K562 (cell line): ENCODE results near the gene KIF6. TPM values are rescaled to one million over a fixed set of nuclear protein-coding genes. Genes with fewer than 3 reads are reported as not detected.

ENCODE experiments used
- ATAC-seq: fragments of 200-7000 bp; cut with Tn5 transposase; 3 replicates; pipeline ENCODE4 v1.9.1; 2020; ENCODE audit warnings: moderate library complexity
- BruUV-seq: library from RNA; stranded (reverse); fragments of 400-500 nt; replicated peaks from 2 replicates; lab custom pipeline; 2021; lab: Mats Ljungman, UMichigan
- CTCF ChIA-PET: fragments of 300-600 bp; formaldehyde crosslinking; extraction: SDS; loops from one replicate; lab custom pipeline; 2021; ENCODE audit warnings: low intra/inter-chr PET ratio; lab: Yijun Ruan, JAX
- POLR2A ChIA-PET: fragments of 300-600, 350-650 bp; sonication (Branson Sonifier 250); formaldehyde crosslinking; extraction: SDS; loops from one replicate; lab custom pipeline; 2021; ENCODE audit warnings: antibody characterized with exemption, inconsistent platforms; lab: Yijun Ruan, JAX
- DNase-seq, 4 experiments: peaks; one replicate each; pipeline versions ENCODE4 v3.0.0 to v3.0.0-alpha.2; 2011 to 2018; ENCODE audit warnings: low spot score in 3 of 4, mixed read lengths in 3 of 4; ENCODE audit errors: extremely low read depth in 1 of 4
- FAIRE-seq: peaks from 2 replicates; lab custom pipeline; 2011; peaks lifted over from hg19 to GRCh38; lab: Jason Lieb, UNC
- H2AFZ ChIP-seq: 2 replicates; pipeline ENCODE4 v1.6.0; 2011; ENCODE audit warnings: low read depth, low read length, control low read depth, inconsistent platforms
- H3K27ac ChIP-seq: fragments of 200-600 bp; 3 replicates; pipeline ENCODE4 v1.8.0; 2011; ENCODE audit warnings: low read depth, mild to moderate bottlenecking, control low read depth, inconsistent platforms, low read length, moderate library complexity, mixed read lengths; ENCODE audit errors: extremely low read depth
- H3K27me3 ChIP-seq, 2 experiments: fragments of 300-600 bp in 1 of 2; 2 replicates in 1 of 2; 3 replicates in 1 of 2; pipeline versions ENCODE4 v1.6.0 to v1.8.0; 2011; ENCODE audit warnings: inconsistent platforms in 2 of 2, low read length in 2 of 2, mild to moderate bottlenecking in 1 of 2, mixed read lengths in 1 of 2, moderate library complexity in 1 of 2; ENCODE audit not compliant: control insufficient read depth in 2 of 2, insufficient read depth in 2 of 2
- H3K36me3 ChIP-seq: fragments of 300-600 bp; 3 replicates; pipeline ENCODE4 v1.8.0; 2011; ENCODE audit warnings: mild to moderate bottlenecking, low read length, inconsistent platforms; ENCODE audit not compliant: control insufficient read depth, insufficient read depth
- H3K4me1 ChIP-seq, 2 experiments: fragments of 200-600 bp in 1 of 2; replicated peaks in 1 of 2; 2 replicates in 1 of 2; 3 replicates in 1 of 2; pipeline versions ENCODE4 v1.5.1 to v1.8.0; 2011; ENCODE audit warnings: inconsistent platforms in 2 of 2, low read length in 2 of 2, mild to moderate bottlenecking in 1 of 2, mixed read lengths in 1 of 2, moderate library complexity in 1 of 2; ENCODE audit not compliant: control insufficient read depth in 2 of 2, insufficient read depth in 2 of 2
- H3K4me2 ChIP-seq: 2 replicates; pipeline ENCODE4 v1.6.1; 2011; ENCODE audit warnings: low read length, control low read depth, inconsistent platforms, mixed read lengths; ENCODE audit not compliant: insufficient read depth
- H3K4me3 ChIP-seq: fragments of 200-600 bp; sonication (generic), shearing (Covaris generic); 2 replicates; pipeline ENCODE4 v1.5.1; 2016; ENCODE audit warnings: control low read depth, inconsistent platforms
- H3K79me2 ChIP-seq: fragments of 200-600 bp; 3 replicates; pipeline ENCODE4 v1.8.0; 2011; ENCODE audit warnings: low read length, inconsistent platforms; ENCODE audit not compliant: control insufficient read depth, insufficient read depth
- H3K9ac ChIP-seq, 2 experiments: 2 replicates each; pipeline versions ENCODE4 v1.6.0 to v1.6.1; 2011; ENCODE audit warnings: low read depth in 2 of 2, low read length in 2 of 2, control low read depth in 1 of 2, inconsistent platforms in 1 of 2, mild to moderate bottlenecking in 1 of 2, mixed read lengths in 1 of 2; ENCODE audit not compliant: insufficient read depth in 1 of 2
- H3K9me1 ChIP-seq: one replicate; pipeline ENCODE4 v1.6.0; 2011; ENCODE audit warnings: inconsistent platforms, mild to moderate bottlenecking, low read length, moderate library complexity; ENCODE audit not compliant: control insufficient read depth, insufficient read depth
- H3K9me3 ChIP-seq: replicated peaks from 2 replicates; pipeline ENCODE4 v1.5.1; 2011; ENCODE audit warnings: low read depth, low read length, inconsistent platforms; ENCODE audit not compliant: control insufficient read depth, insufficient read depth
- H4K20me1 ChIP-seq: replicated peaks from 2 replicates; pipeline ENCODE4 v1.6.1; 2011; ENCODE audit warnings: low read length, inconsistent platforms, mixed read lengths; ENCODE audit not compliant: control insufficient read depth, insufficient read depth
- EP300 ChIP-seq: IDR thresholded peaks from 2 replicates; pipeline ENCODE4 v1.6.1; 2012; ENCODE audit warnings: low read length, improper control_type of control experiment
- POLR2B ChIP-seq: fragments of 450-650 bp; IDR thresholded peaks from 2 replicates; pipeline ENCODE4 v1.6.1; 2018; ENCODE audit warnings: low read depth; ENCODE audit not compliant: partially characterized antibody
- YBX1 ChIP-seq: fragments of 450-650 bp; IDR thresholded peaks from 2 replicates; pipeline ENCODE4 v1.7.1; 2016; ENCODE audit warnings: mild to moderate bottlenecking
- ZNF518B ChIP-seq: fragments of 250-450 bp; sonication (Bioruptor Pico); IDR thresholded peaks from 2 replicates; pipeline ENCODE4 v1.5.0; 2021; ENCODE audit warnings: mild to moderate bottlenecking, moderate library complexity
- ZNF57 ChIP-seq: fragments of 450-650 bp; formaldehyde crosslinking; IDR thresholded peaks from 2 replicates; pipeline ENCODE4 v1.4.0; 2020; ENCODE audit warnings: mild to moderate bottlenecking, moderate library complexity
- WGBS: fragments of 100-300 bp; shearing (Covaris generic); methylation state at CpG from one replicate; pipeline ENCODE4 v1.1.6; 2016; ENCODE audit warnings: low coverage, mixed read lengths; ENCODE audit not compliant: insufficient coverage; ENCODE audit errors: missing lambda C conversion rate; 5-methylcytosine and 5-hydroxymethylcytosine counted together
- in situ Hi-C: fragments of 300-500 bp; cut with MboI; formaldehyde crosslinking; loops from 4 replicates; pipeline ENCODE4 v1.15.0; 2018; ENCODE audit warnings: inconsistent platforms, mixed read lengths
- intact Hi-C: fragments of 100-400 bp; cut with micrococcal nuclease; formaldehyde crosslinking; loops from 2 replicates; pipeline ENCODE4 v1.14.2; 2022
- polyA plus RNA-seq, 8 experiments: library from polyadenylated mRNA; depleted of rRNA in 4 of 8; stranded (reverse) in 5 of 8; unstranded in 3 of 8; fragments of >200 nt; fragmentation: Nextera tagmentation in 2 of 8; fragmentation: Illumina TruSeq in 1 of 8; extraction: Ambion mirVana in 2 of 8; extraction: Trizol in 1 of 8; gene quantifications; 2 replicates each; pipeline versions ENCODE4 v1.2.1 to v1.2.3, GENCODE V29; 2011 to 2014; ENCODE audit warnings: inconsistent platforms in 1 of 8, missing spikeins in 1 of 8
- total RNA-seq, 7 experiments: library from RNA; depleted of rRNA in 6 of 7; stranded (reverse); fragments of >200 nt in 6 of 7; fragmentation: Illumina TruSeq in 2 of 7; extraction: Trizol in 2 of 7; gene quantifications; 2 replicates each; pipeline versions ENCODE4 v1.2.1 to v1.2.3, GENCODE V29; 2011 to 2021; ENCODE audit warnings: low replicate concordance in 1 of 7

Gene KIF6
- total and polyA plus RNA-seq, 9 of the 15 experiments (the other 6 are each of a cell fraction or from before 2014, with no cell fraction given) = not detected

- ATAC-seq (no peak), FAIRE-seq (no peak), DNase-seq (no peak)
- Histone ChIP-seq H2AFZ (no peak overlapping the region), H3K79me2 (no peaks in the 10 kb centered on the region), H3K4me1 (no peaks in the 10 kb centered on the region), H3K9me1 (no peaks in the 10 kb centered on the region), H3K36me3 (no peaks in the 10 kb centered on the region), H4K20me1 (no peaks in the 10 kb centered on the region), H3K27me3 (peaks cover 0 to 9% of the 10 kb centered on the region in 2 experiments; a peak in 4 of 5 replicates), H3K27ac (no peak overlapping the region), H3K4me2 (no peak overlapping the region), H3K9me3 (no peaks in the 10 kb centered on the region), H3K9ac (no peak overlapping the region), H3K4me3 (no peak overlapping the region)
- POLR2A ChIA-PET = interaction anchor here (0.6 kb wide), 1 partner anchor 967 kb away, joined by 3 read pairs; no protein-coding TSS in a partner anchor
- in situ Hi-C loops = no loop called here
- TF ChIP-seq EP300 = no peak
- no peak for TF ChIP-seq YBX1
- CTCF ChIA-PET = interaction anchor here (0.6 kb wide), 1 partner anchor 398 kb away, joined by 3 read pairs; no protein-coding TSS in a partner anchor
- intact Hi-C loops = no loop called here
- no TSS peak for BruUV-seq
- 2% methylated on average over 3 of the region's 3 CpGs for WGBS
These were observed 337.4 kb downstream of the KIF6 start for GRCh38 chr6:39387785-39388184.

GRCh38 chr6:39386487-39386886, 338.7 kb downstream of the KIF6 start:
- Histone ChIP-seq H4K20me1 (no peaks in the 10 kb centered on the region), H3K27ac (no peak overlapping the region), H3K9me3 (no peaks in the 10 kb centered on the region), H3K36me3 (no peaks in the 10 kb centered on the region), H3K79me2 (no peaks in the 10 kb centered on the region), H3K4me1 (no peaks in the 10 kb centered on the region), H3K9ac (no peak overlapping the region), H3K4me3 (no peak overlapping the region), H3K4me2 (no peak overlapping the region), H3K27me3 (peaks cover 0 to 9% of the 10 kb centered on the region in 2 experiments; a peak in 3 of 5 replicates), H2AFZ (no peak overlapping the region), H3K9me1 (no peaks in the 10 kb centered on the region)
- FAIRE-seq (no peak), DNase-seq (no peak), ATAC-seq (no peak)
- BruUV-seq = no TSS peak
- ChIA-PET CTCF (no interaction called here), POLR2A (no interaction called here)
- in situ Hi-C loops (no loop called here), intact Hi-C loops (no loop called here)
- TF ChIP-seq ZNF57 (no peak), POLR2B (no peak), ZNF518B (CRISPR knock-in tag) (no peak)
- WGBS = 4% methylated on average over 3 of the region's 3 CpGs
